Loucy (cell line): ENCODE measurements around the gene TMEM39A.

Experiments used
- CTCF ChIP-seq: fragments of 200-600 bp; sonication (generic); conservative IDR thresholded peaks from 2 replicates; pipeline ENCODE4 v1.5.1; 2014; ENCODE audit warnings: mild to moderate bottlenecking, antibody characterized with exemption, low read length
- EZH2phosphoT487 ChIP-seq: fragments of 200-600 bp; IDR thresholded peaks from 2 replicates; pipeline ENCODE4 v1.6.1; 2018; ENCODE audit warnings: antibody characterized with exemption, mild to moderate bottlenecking, moderate library complexity, borderline replicate concordance

DNA sequence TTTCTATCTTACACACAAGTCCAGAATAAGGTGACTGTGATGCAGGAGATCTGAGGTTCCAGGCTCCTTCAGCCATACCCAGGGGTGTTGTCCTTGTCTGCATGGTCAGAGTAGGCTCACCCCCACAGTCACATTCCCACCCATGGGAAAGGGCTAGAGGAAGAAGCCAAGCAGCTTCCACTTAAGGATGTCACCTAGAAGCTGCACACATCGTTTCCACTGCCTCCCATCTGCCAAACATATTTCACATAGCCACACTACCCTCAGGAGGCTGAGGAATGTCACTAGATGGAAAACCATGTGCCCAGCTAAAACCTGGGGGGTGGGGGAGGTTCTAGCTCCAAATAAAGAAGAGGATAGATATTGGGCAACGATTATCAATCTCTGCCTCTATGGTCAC is 58.1 kb downstream of the TMEM39A start:
- TF ChIP-seq CTCF (no peak), EZH2phosphoT487 (no peak)
